ENCODE data around the gene EYS. TPM values are rescaled to one million over a fixed set of nuclear protein-coding genes. Genes with fewer than 3 reads are reported as not detected.

EYS gene
- total and polyA plus RNA-seq, 2 of the 8 experiments (the other 6 are each of a cell fraction or from before 2014, with no cell fraction given) = 0.05 to 0.13 TPM

GRCh38 chr6:64955435-64955848, 751.6 kb downstream of the EYS start (continued):
- no peak for TF ChIP-seq ATF3 (IDR thresholded peaks at IDR 0.05; ENCODE audit: insufficient read depth, low read depth, low read length)
- no peak for TF ChIP-seq RAD21 (IDR thresholded peaks at IDR 0.05 in 1 of 2, conservative IDR thresholded peaks at IDR 0.05 in 1 of 2; ENCODE audit: low read depth in 2 of 2, low read length in 2 of 2)
- TF ChIP-seq ZNF274 (IDR thresholded peaks at IDR 0.05; ENCODE audit: borderline replicate concordance, extremely low read depth, low read length) = no peak

Measured in H1 (cell line).